Loucy (cell line): ENCODE results near the gene TEX52.

Source experiments
- CTCF ChIP-seq: fragments of 200-600 bp; sonication (generic); conservative IDR thresholded peaks from 2 replicates; pipeline ENCODE4 v1.5.1; 2014; ENCODE audit warnings: mild to moderate bottlenecking, antibody characterized with exemption, low read length
- EZH2phosphoT487 ChIP-seq: fragments of 200-600 bp; IDR thresholded peaks from 2 replicates; pipeline ENCODE4 v1.6.1; 2018; ENCODE audit warnings: antibody characterized with exemption, mild to moderate bottlenecking, moderate library complexity, borderline replicate concordance

- no peak for TF ChIP-seq CTCF
- TF ChIP-seq EZH2phosphoT487: no peak
These were observed 4.9 kb downstream of the TEX52 start for GRCh38 chr12:2851931-2852330.
